22Rv1 (cell line): ENCODE measurements around the gene MCEE.
"Not testable (repeated sequence)": the region's sequence is repeated elsewhere in the genome, so short reads cannot be mapped to it uniquely, and the experiment has no call there.

Experiments used
- H3K27ac ChIP-seq: fragments of 450-650 bp; 2 replicates; pipeline ENCODE4 v1.5.1; 2017
- CTCF ChIP-seq: fragments of 450-650 bp; IDR thresholded peaks from 2 replicates; pipeline ENCODE4 v1.5.1; 2017; ENCODE audit warnings: mild to moderate bottlenecking
- ZFX ChIP-seq: fragments of 450-650 bp; IDR thresholded peaks from 2 replicates; pipeline ENCODE4 v1.6.1; 2017; ENCODE audit warnings: antibody characterized with exemption, borderline replicate concordance

The MCEE gene

GRCh38 chr2:71125506-71126294 lies 4.3 kb downstream of the MCEE start:
- TF ChIP-seq CTCF (no peak), ZFX (no peak)
- no peak overlapping the region for H3K27ac ChIP-seq

- H3K27ac ChIP-seq = no peak overlapping the region
- no peak for TF ChIP-seq CTCF
- TF ChIP-seq ZFX = no peak
Measured at GRCh38 chr2:71122387-71123298, 7.4 kb downstream of the MCEE start.

GRCh38 chr2:71121479-71121878 lies 8.6 kb downstream of the MCEE start:
- no peak overlapping the region for H3K27ac ChIP-seq
- TF ChIP-seq CTCF (no peak), ZFX (no peak)

- H3K27ac ChIP-seq = no peak overlapping the region
- no peak for TF ChIP-seq CTCF
Measured at GRCh38 chr2:71120195-71120594, 9.8 kb downstream of the MCEE start.

- TF ChIP-seq CTCF = no peak
- no peak for TF ChIP-seq ZFX
- no peak overlapping the region for H3K27ac ChIP-seq
Measured at GRCh38 chr2:71117063-71117462, 13.0 kb downstream of the MCEE start.

- TF ChIP-seq CTCF (no peak), ZFX (no peak)
- no peak overlapping the region for H3K27ac ChIP-seq
Measured at GRCh38 chr2:71113843-71114242, 16.2 kb downstream of the MCEE start.

GRCh38 chr2:71108091-71108490 lies 21.9 kb downstream of the MCEE start:
- H3K27ac ChIP-seq = no peak overlapping the region
- TF ChIP-seq ZFX (no peak), CTCF (no peak)

GRCh38 chr2:71106463-71106862 lies 23.6 kb downstream of the MCEE start:
- not testable (repeated sequence) for H3K27ac ChIP-seq
